Measurements from ENCODE around the gene SPON1.
"Not testable (repeated sequence)": the region's sequence is repeated elsewhere in the genome, so short reads cannot be mapped to it uniquely, and the experiment has no call there.

SPON1 gene

DNA sequence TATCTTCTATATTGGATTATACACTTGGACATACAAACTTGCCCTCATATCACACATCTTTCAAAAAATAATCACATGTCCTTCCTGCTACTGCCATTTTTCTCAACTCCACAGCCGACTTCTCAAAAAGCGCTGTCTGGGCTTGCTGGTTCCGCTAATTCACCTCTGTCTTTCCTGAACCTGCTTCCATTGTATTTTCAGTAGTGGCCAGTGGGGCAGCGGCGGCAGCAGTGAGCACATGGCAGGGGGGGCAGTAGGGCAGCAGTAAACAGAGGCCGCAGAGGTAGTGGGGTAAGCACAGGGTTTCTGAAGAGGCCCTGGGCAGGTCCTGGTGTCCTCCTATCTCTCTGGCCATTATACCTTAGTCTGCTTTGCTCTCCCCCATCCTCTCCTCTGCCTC lies 270.1 kb downstream of the SPON1 start:
- no peak for DNase-seq (ENCODE audit: low read depth in 3 of 3, low spot score in 1 of 3)

- DNase-seq (ENCODE audit: low read depth in 3 of 3, low spot score in 1 of 3) = no peak
Observed at GRCh38 chr11:14234446-14234845, 271.9 kb downstream of the SPON1 start.

- no peak for DNase-seq (ENCODE audit: low read depth in 3 of 3, low spot score in 1 of 3)
Observed at GRCh38 chr11:14235701-14236100, 273.2 kb downstream of the SPON1 start.

DNA sequence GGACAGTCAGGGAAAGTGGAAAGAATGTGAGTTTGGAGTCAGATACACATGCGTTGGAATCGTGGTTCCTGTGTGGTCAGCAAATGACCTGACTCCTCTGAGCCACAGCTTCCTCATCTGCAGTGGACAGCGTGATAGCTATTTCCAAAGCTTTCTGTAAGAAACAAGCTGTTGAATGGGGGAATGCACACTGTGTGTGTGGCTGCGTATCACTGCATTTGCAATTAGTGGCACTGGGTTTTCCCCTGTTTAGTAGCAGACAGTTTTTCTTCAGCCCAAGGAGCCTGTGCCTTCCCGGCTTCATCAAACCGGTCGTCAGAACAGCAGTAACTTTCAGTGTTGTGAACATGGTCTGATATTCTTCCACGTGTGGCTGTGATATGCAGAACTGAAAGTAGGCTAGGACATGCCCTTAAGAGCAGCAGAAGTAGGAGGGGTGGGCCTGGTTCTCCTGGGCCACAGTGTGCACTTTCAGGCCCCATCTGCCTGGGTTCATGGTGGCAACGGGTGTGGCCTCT lies 275.0 kb downstream of the SPON1 start:
- DNase-seq (ENCODE audit: low read depth in 3 of 3, low spot score in 1 of 3) = no peak

- no peak for DNase-seq (ENCODE audit: low read depth in 3 of 3, low spot score in 1 of 3)
Observed at GRCh38 chr11:14240221-14240620, 277.7 kb downstream of the SPON1 start.

GRCh38 chr11:14240951-14241350 lies 278.4 kb downstream of the SPON1 start:
- no peak for DNase-seq (ENCODE audit: low read depth in 3 of 3, low spot score in 1 of 3)

GRCh38 chr11:14242187-14242586 lies 279.7 kb downstream of the SPON1 start:
- no peak for DNase-seq (ENCODE audit: low read depth in 3 of 3, low spot score in 1 of 3)

DNA sequence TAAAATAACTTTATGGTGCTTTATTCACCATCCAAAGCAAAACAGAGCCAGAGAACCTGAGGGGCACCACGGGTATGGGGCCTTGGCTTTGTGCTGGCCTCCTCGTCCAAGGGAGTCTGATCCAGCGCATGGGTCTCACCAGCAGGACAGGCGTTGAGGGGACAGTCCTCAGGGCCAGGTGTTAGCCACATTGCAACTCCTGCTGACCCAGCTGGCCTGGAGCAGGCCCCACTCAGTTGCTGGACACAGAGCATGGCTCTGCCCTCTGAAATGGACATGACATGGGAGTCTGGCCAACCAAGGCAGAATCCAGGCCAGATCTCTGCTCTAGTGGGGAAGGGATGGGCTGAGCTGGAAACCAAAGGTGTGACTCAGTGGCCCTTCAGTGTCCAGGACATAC lies 280.2 kb downstream of the SPON1 start:
- DNase-seq (ENCODE audit: low read depth in 3 of 3, low spot score in 1 of 3) = no peak

DNA sequence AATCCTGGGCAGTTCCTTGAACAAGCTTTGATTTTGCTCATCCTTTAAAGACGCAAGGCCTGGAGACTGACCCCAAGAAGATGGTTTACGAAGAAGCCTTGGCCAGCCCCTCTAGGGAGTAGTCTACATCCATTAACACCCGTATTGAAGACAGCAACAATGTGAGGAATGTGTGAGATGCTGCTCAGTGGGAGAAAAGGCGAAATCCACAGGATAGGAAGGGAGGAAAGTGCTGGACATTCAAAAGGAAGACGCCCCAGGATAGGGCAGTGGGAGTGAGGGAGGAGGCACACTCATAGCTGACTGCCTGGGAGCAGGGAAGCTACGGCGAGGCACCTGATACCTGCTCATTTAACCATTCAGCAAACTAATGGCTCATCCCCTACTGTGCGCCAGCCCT lies 282.4 kb downstream of the SPON1 start:
- DNase-seq (ENCODE audit: low read depth in 3 of 3, low spot score in 1 of 3) = no peak

- DNase-seq (ENCODE audit: low read depth in 3 of 3, low spot score in 1 of 3) = no peak
Observed at GRCh38 chr11:14245444-14245843, 282.9 kb downstream of the SPON1 start.

GRCh38 chr11:14248580-14248981 lies 286.1 kb downstream of the SPON1 start:
- peak in 1 of 3 donors; percentile 3 for DNase-seq (ENCODE audit: low read depth in 3 of 3, low spot score in 1 of 3)

GRCh38 chr11:14249121-14249963 lies 286.8 kb downstream of the SPON1 start:
- DNase-seq (ENCODE audit: low read depth in 3 of 3, low spot score in 1 of 3) = peak; percentile 15 to 58 (median 53)

DNA sequence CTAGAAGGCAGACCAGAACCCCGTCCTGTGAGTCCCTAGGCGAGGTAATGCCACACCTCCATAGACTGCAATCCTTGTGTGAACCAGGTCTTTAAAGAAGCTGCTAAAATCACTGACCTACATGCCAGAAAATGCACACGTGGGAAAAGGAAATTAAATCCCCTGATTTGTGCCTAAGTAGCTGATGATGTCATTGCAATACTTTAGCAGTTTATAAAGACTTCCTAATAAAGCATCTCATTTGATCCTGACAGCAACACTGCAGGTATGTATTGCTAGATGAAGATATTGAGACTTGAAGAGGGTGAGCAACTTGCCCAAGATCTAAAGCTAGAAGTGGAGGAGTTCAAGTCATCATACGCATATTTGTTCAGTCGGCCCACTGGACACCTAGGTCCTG lies 289.2 kb downstream of the SPON1 start:
- DNase-seq (ENCODE audit: low read depth in 3 of 3, low spot score in 1 of 3) = no peak

GRCh38 chr11:14252501-14252900 lies 290.0 kb downstream of the SPON1 start:
- not testable (repeated sequence) for DNase-seq (ENCODE audit: low read depth in 3 of 3, low spot score in 1 of 3)

DNA sequence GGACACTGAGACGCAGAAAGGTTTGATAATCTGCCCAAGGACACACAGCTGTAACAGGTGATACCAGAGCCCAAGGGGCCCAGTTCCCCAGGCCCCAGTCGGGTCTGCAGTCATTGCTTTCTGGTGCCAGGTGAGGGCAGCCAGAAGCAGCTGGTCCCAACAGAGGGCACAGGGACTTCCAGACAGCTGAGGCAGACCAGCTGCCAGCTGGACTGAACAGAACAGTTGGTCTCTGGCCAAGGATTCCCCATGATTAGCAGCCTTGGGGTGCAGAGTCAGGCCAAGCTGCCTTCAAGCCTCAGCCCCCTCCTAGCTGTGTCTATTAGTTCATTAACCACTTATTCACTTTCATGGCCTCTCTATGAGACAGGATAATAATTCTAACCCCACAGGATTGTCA lies 290.9 kb downstream of the SPON1 start:
- no peak for DNase-seq (ENCODE audit: low read depth in 3 of 3, low spot score in 1 of 3)

DNA sequence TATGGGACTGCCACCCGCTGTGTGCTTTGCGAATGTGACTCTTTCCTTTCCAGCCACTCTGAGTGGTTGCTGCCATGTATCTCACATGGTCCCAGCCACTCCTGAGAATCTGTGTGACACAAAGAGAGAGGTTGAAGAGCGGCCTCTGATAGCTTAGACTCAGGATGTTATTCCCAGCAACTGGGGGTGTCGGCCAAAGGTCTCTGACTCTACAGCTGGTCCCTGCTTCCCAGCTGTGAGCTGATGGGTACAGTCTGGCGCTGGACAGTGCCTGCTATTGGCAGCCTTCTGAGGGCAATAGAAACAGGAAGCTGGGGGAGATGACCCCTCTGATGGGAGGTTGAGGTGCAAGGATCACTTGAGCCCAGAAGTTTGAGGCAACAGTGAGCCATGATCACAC lies 291.3 kb downstream of the SPON1 start:
- DNase-seq (ENCODE audit: low read depth in 3 of 3, low spot score in 1 of 3) = no peak

GRCh38 chr11:14254533-14255237 lies 292.2 kb downstream of the SPON1 start:
- no peak for DNase-seq (ENCODE audit: low read depth in 3 of 3, low spot score in 1 of 3)

- no peak for DNase-seq (ENCODE audit: low read depth in 3 of 3, low spot score in 1 of 3)
Observed at GRCh38 chr11:14255238-14255534, 292.7 kb downstream of the SPON1 start.

DNA sequence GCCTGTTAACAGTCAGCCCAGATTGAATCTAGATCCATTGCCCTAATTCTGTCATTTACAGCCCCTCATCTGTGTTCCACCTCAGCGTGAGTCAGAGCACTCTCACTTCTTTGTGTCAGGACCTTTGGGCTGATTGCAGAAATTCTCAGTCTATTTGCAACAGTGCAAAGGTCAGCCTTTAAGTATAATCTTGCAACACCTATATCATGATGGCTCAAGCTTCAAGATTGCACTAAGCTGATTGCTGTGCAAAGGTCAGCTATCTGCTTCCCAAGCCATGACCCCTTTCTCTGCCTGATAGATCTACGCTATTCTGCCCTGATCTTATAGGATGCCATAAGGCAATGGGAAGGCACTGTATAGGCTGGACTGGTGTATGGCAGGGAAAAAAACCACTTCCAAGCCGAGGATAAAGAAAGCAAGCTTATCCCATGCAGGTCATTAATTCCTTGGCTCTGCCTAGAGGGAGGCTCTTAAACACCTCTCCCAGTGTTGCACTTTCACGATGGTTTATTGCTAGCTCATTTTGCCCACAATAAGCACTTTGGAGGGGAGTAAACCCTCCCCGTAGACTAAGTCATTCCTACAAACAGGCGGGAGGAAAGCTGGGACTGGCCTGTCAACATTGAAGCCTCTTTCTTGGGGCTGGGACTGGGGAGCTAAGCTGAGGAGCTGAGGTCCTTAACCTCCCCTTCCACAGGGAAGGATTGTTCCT lies 295.9 kb downstream of the SPON1 start:
- no peak for DNase-seq (ENCODE audit: low read depth in 3 of 3, low spot score in 1 of 3)

DNA sequence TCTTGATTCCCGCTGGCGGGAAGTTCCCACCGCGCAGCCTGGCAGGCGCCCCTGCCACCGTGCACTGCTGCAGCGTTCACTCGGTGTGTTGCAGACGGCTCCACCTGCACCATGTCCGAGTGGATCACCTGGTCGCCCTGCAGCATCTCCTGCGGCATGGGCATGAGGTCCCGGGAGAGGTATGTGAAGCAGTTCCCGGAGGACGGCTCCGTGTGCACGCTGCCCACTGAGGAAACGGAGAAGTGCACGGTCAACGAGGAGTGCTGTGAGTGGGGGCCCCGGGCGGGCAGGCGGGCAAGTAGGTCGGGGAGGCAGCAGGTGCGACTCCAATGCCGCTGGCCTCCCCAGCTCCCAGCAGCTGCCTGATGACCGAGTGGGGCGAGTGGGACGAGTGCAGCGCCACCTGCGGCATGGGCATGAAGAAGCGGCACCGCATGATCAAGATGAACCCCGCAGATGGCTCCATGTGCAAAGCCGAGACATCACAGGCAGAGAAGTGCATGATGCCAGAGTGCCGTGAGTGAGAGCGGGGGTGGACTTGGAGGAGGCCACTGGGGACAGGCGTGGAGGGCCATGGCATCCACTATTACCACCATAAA lies 296.8 kb downstream of the SPON1 start:
- no peak for DNase-seq (ENCODE audit: low read depth in 3 of 3, low spot score in 1 of 3)

- DNase-seq (ENCODE audit: low read depth in 3 of 3, low spot score in 1 of 3) = no peak
Observed at GRCh38 chr11:14259878-14260277, 297.4 kb downstream of the SPON1 start.

Measured in stimulated activated CD4-positive, alpha-beta T cell treated with anti-CD3 and anti-CD28 coated beads, TNF-alpha, amount 100 ng/mL, for 1 hour (primary cell).